Astrocyte of the spinal cord (primary cell): Measurements from ENCODE around the gene GAREM1.

Experiments
- DNase-seq: peaks from one replicate; pipeline ENCODE4 v3.0.0; 2011; ENCODE audit warnings: low read depth, low spot score
- H3K4me3 ChIP-seq: 2 replicates; pipeline ENCODE4 v1.5.1; 2011; ENCODE audit warnings: low read depth, mild to moderate bottlenecking, low read length, moderate library complexity
- CTCF ChIP-seq: IDR thresholded peaks from 2 replicates; pipeline ENCODE4 v1.5.1; 2012; ENCODE audit warnings: low read depth, mild to moderate bottlenecking, low read length, inconsistent platforms
- in situ Hi-C: cut with HindIII; loops from 2 replicates; pipeline ENCODE4 v1.10.0; 2017; ENCODE audit warnings: low sequenced_read_pairs

Gene GAREM1

GRCh38 chr18:32391126-32391525 lies 79.6 kb downstream of the GAREM1 start:
- no peak overlapping the region for H3K4me3 ChIP-seq
- DNase-seq: no peak
- no peak for TF ChIP-seq CTCF
- in situ Hi-C loops: no loop called here

- H3K4me3 ChIP-seq: no peak overlapping the region
- no peak for DNase-seq
- no peak for TF ChIP-seq CTCF
- in situ Hi-C loops: no loop called here
These were observed 80.8 kb downstream of the GAREM1 start for GRCh38 chr18:32389858-32390257.

GRCh38 chr18:32389191-32389590 lies 81.5 kb downstream of the GAREM1 start:
- in situ Hi-C loops: no loop called here
- no peak overlapping the region for H3K4me3 ChIP-seq
- no peak for DNase-seq
- TF ChIP-seq CTCF: no peak

GRCh38 chr18:32386471-32386870 lies 84.2 kb downstream of the GAREM1 start:
- no peak for TF ChIP-seq CTCF
- no peak overlapping the region for H3K4me3 ChIP-seq
- DNase-seq: no peak
- in situ Hi-C loops: no loop called here

- in situ Hi-C loops: no loop called here
- peak; percentile 86 for DNase-seq
- no peak for TF ChIP-seq CTCF
- no peak overlapping the region for H3K4me3 ChIP-seq
These were observed 87.4 kb downstream of the GAREM1 start for GRCh38 chr18:32383050-32383819.

- no peak for DNase-seq
- TF ChIP-seq CTCF: no peak
- in situ Hi-C loops: no loop called here
- H3K4me3 ChIP-seq: no peak overlapping the region
These were observed 88.9 kb downstream of the GAREM1 start for GRCh38 chr18:32381761-32382160.
